SK-N-SH (cell line): ENCODE results near the gene GEMIN7. TPM values are rescaled to one million over a fixed set of nuclear protein-coding genes. Genes with fewer than 3 reads are reported as not detected.

ENCODE experiments used
- CTCF ChIA-PET: fragments of 300-600, 350-600 bp; formaldehyde crosslinking; extraction: SDS; loops from one replicate; lab custom pipeline; 2021; lab: Yijun Ruan, JAX
- POLR2A ChIA-PET: fragments of 350-600 bp; sonication (Branson Sonifier 250); formaldehyde crosslinking; extraction: SDS; loops from one replicate; lab custom pipeline; 2020; ENCODE audit warnings: antibody characterized with exemption, inconsistent platforms; lab: Yijun Ruan, JAX
- DNase-seq: peaks from one replicate; pipeline ENCODE4 v3.0.0; 2012
- H2AFZ ChIP-seq: fragments of 200-600 bp; sonication (generic); 2 replicates; pipeline ENCODE4 v1.8.1; 2016; ENCODE audit warnings: antibody characterized with exemption, mild to moderate bottlenecking, low read depth
- H3F3A ChIP-seq: fragments of 200-600 bp; sonication (generic); replicated peaks from 2 replicates; pipeline ENCODE3; 2016; ENCODE audit warnings: antibody characterized with exemption, mild to moderate bottlenecking; ENCODE audit not compliant: insufficient read depth
- H3K27ac ChIP-seq, 2 experiments: fragments of 200-500 bp in 1 of 2; fragments of 200-600 bp in 1 of 2; sonication (Bioruptor generic) in 1 of 2; sonication (generic), shearing (Covaris generic) in 1 of 2; 2 replicates each; pipeline versions ENCODE4 v1.5.1 to v1.6.1; 2014 to 2016; ENCODE audit warnings: low read depth in 2 of 2, inconsistent platforms in 1 of 2, low read length in 1 of 2, mild to moderate bottlenecking in 1 of 2, mixed read lengths in 1 of 2
- H3K27me3 ChIP-seq: fragments of 200-600 bp; sonication (generic), shearing (Covaris generic); 2 replicates; pipeline ENCODE4 v1.6.1; 2016; ENCODE audit warnings: mixed run types; ENCODE audit not compliant: insufficient read depth
- H3K36me3 ChIP-seq, 2 experiments: fragments of 200-500 bp in 1 of 2; fragments of 200-600 bp in 1 of 2; sonication (Bioruptor generic) in 1 of 2; sonication (generic) in 1 of 2; replicated peaks in 1 of 2; 2 replicates each; pipeline versions ENCODE3 to v1.5.1; 2014 to 2016; ENCODE audit warnings: low read length in 1 of 2, mild to moderate bottlenecking in 1 of 2; ENCODE audit not compliant: insufficient read depth in 2 of 2, control insufficient read depth in 1 of 2
- H3K4me1 ChIP-seq, 2 experiments: fragments of 200-500 bp in 1 of 2; fragments of 200-600 bp in 1 of 2; sonication (Bioruptor generic) in 1 of 2; sonication (generic), shearing (Covaris generic) in 1 of 2; 2 replicates each; pipeline versions ENCODE4 v1.5.1 to v1.6.1; 2014 to 2016; ENCODE audit warnings: low read depth in 1 of 2, low read length in 1 of 2, mixed run types in 1 of 2; ENCODE audit not compliant: insufficient read depth in 2 of 2, control insufficient read depth in 1 of 2
- H3K4me2 ChIP-seq: fragments of 200-600 bp; sonication (generic), shearing (Covaris generic); 2 replicates; pipeline ENCODE4 v1.6.1; 2017; ENCODE audit warnings: mixed run types
- H3K4me3 ChIP-seq, 2 experiments: fragments of 200-500 bp in 1 of 2; fragments of 200-600 bp in 1 of 2; sonication (Bioruptor generic) in 1 of 2; sonication (generic), shearing (Covaris generic) in 1 of 2; 2 replicates each; pipeline versions ENCODE4 v1.5.1 to v1.8.1; 2014 to 2016; ENCODE audit warnings: low read depth in 2 of 2, inconsistent platforms in 1 of 2, low read length in 1 of 2, mild to moderate bottlenecking in 1 of 2, mixed read lengths in 1 of 2, moderate library complexity in 1 of 2
- H3K79me2 ChIP-seq: fragments of 200-600 bp; sonication (generic); 2 replicates; pipeline ENCODE4 v1.8.1; 2017; ENCODE audit warnings: mild to moderate bottlenecking; ENCODE audit not compliant: insufficient read depth
- H3K9ac ChIP-seq: fragments of 200-600 bp; sonication (generic); 2 replicates; pipeline ENCODE4 v1.6.1; 2017; ENCODE audit warnings: mixed run types
- H3K9me2 ChIP-seq: fragments of 200-600 bp; sonication (generic); 2 replicates; pipeline ENCODE4 v1.6.1; 2017; ENCODE audit warnings: mixed run types
- H3K9me3 ChIP-seq: fragments of 200-600 bp; sonication (generic); 2 replicates; pipeline ENCODE4 v1.6.1; 2017; ENCODE audit warnings: mixed run types, mild to moderate bottlenecking, moderate library complexity
- H4K20me1 ChIP-seq: fragments of 200-600 bp; sonication (generic); 2 replicates; pipeline ENCODE4 v1.6.1; 2017; ENCODE audit warnings: mild to moderate bottlenecking, mixed run types; ENCODE audit not compliant: insufficient read depth
- CHD2 ChIP-seq: fragments of 150-350 bp; IDR thresholded peaks from 2 replicates; pipeline ENCODE4 v1.6.1; 2018; ENCODE audit warnings: low read length; ENCODE audit not compliant: partially characterized antibody
- CTCF ChIP-seq: fragments of 200-600 bp; sonication (generic); IDR thresholded peaks from 2 replicates; pipeline ENCODE4 v1.6.1; 2017; ENCODE audit warnings: antibody characterized with exemption, mild to moderate bottlenecking, moderate library complexity
- ELF1 ChIP-seq: IDR thresholded peaks from 2 replicates; pipeline ENCODE4 v1.4.0; 2012
- EP300 ChIP-seq, 2 experiments: IDR thresholded peaks; 2 replicates each; pipeline versions ENCODE4 v1.4.0 to v1.6.1; 2012; ENCODE audit warnings: borderline replicate concordance in 1 of 2, low read depth in 1 of 2, low read length in 1 of 2
- EZH2phosphoT487 ChIP-seq: fragments of 200-600 bp; sonication (generic); IDR thresholded peaks from 2 replicates; pipeline ENCODE4 v1.6.1; 2017; ENCODE audit warnings: low read depth, mixed run types, mild to moderate bottlenecking, antibody characterized with exemption, moderate library complexity, borderline replicate concordance
- FOSL2 ChIP-seq: IDR thresholded peaks from 2 replicates; pipeline ENCODE4 v1.4.0; 2012; ENCODE audit warnings: low read depth, mild to moderate bottlenecking, moderate library complexity, borderline replicate concordance
- FOXJ3 ChIP-seq: sonication (generic); formaldehyde crosslinking; IDR thresholded peaks from 2 replicates; pipeline ENCODE4 v1.5.1; 2020; ENCODE audit warnings: mild to moderate bottlenecking, missing genetic modification reagents
- FOXM1 ChIP-seq: IDR thresholded peaks from 2 replicates; pipeline ENCODE4 v1.4.0; 2012; ENCODE audit warnings: low read depth, mild to moderate bottlenecking
- GABPA ChIP-seq: IDR thresholded peaks from 2 replicates; pipeline ENCODE4 v1.4.0; 2012; ENCODE audit warnings: low read depth, mild to moderate bottlenecking
- GATA2 ChIP-seq: sonication (generic); formaldehyde crosslinking; IDR thresholded peaks from 2 replicates; pipeline ENCODE4 v1.5.0; 2020; ENCODE audit warnings: mild to moderate bottlenecking, missing genetic modification reagents
- JUND ChIP-seq: IDR thresholded peaks from 2 replicates; pipeline ENCODE4 v1.4.0; 2012
- MEF2A ChIP-seq: IDR thresholded peaks from 2 replicates; pipeline ENCODE4 v1.4.0; 2012; ENCODE audit warnings: low read depth, borderline replicate concordance
- MXI1 ChIP-seq: IDR thresholded peaks from 2 replicates; pipeline ENCODE4 v1.6.1; 2012; ENCODE audit warnings: mild to moderate bottlenecking, low read depth, low read length, improper control_type of control experiment
- NFIC ChIP-seq: IDR thresholded peaks from 2 replicates; pipeline ENCODE4 v1.4.0; 2012; ENCODE audit warnings: borderline replicate concordance
- NRF1 ChIP-seq: IDR thresholded peaks from 2 replicates; pipeline ENCODE4 v1.6.1; 2012; ENCODE audit warnings: low read depth, mild to moderate bottlenecking, low read length
- PBX3 ChIP-seq: IDR thresholded peaks from 2 replicates; pipeline ENCODE4; 2012
- POLR2AphosphoS5 ChIP-seq: IDR thresholded peaks from 2 replicates; pipeline ENCODE4 v1.6.1; 2012; ENCODE audit warnings: low read depth, low read length
- RAD21 ChIP-seq: IDR thresholded peaks from 2 replicates; pipeline ENCODE4 v1.6.1; 2012; ENCODE audit warnings: mild to moderate bottlenecking, low read length
- RCOR1 ChIP-seq: fragments of 150-350 bp; IDR thresholded peaks from 2 replicates; pipeline ENCODE4 v1.6.1; 2017; ENCODE audit warnings: antibody characterized with exemption, low read length
- RXRA ChIP-seq: IDR thresholded peaks from 2 replicates; pipeline ENCODE4 v1.4.0; 2012; ENCODE audit warnings: low read depth, mild to moderate bottlenecking, borderline replicate concordance
- SIN3A ChIP-seq: IDR thresholded peaks from 2 replicates; pipeline ENCODE4 v1.6.1; 2012; ENCODE audit warnings: low read depth, mild to moderate bottlenecking, low read length, moderate library complexity, borderline replicate concordance
- SMC3 ChIP-seq: IDR thresholded peaks from 2 replicates; pipeline ENCODE4 v1.6.1; 2012; ENCODE audit warnings: low read depth, low read length, improper control_type of control experiment
- TAF1 ChIP-seq: IDR thresholded peaks from 2 replicates; pipeline ENCODE4 v1.6.1; 2012; ENCODE audit warnings: low read depth, mild to moderate bottlenecking, low read length, moderate library complexity, borderline replicate concordance
- TCF12 ChIP-seq: IDR thresholded peaks from 2 replicates; pipeline ENCODE4 v1.4.0; 2012
- TEAD4 ChIP-seq: IDR thresholded peaks from 2 replicates; pipeline ENCODE4 v1.4.0; 2012; ENCODE audit warnings: mild to moderate bottlenecking, borderline replicate concordance; ENCODE audit not compliant: insufficient read depth
- USF2 ChIP-seq: fragments of 150-350 bp; IDR thresholded peaks from 2 replicates; pipeline ENCODE4 v1.6.1; 2017; ENCODE audit warnings: antibody characterized with exemption, low read length, low read depth, borderline replicate concordance
- YY1 ChIP-seq: IDR thresholded peaks from 2 replicates; pipeline ENCODE4 v1.4.0; 2012; ENCODE audit warnings: low read depth, mild to moderate bottlenecking
- WGBS: methylation state at CpG from one replicate; pipeline ENCODE4 v1.1.6; 2017; ENCODE audit warnings: low lambda C conversion rate; 5-methylcytosine and 5-hydroxymethylcytosine counted together
- polyA plus RNA-seq, 3 experiments: library from polyadenylated mRNA; depleted of rRNA; stranded (reverse); fragments of >200 nt; gene quantifications; 2 replicates each; pipeline ENCODE4 v1.2.3, GENCODE V29; 2012

The GEMIN7 gene, protein sequence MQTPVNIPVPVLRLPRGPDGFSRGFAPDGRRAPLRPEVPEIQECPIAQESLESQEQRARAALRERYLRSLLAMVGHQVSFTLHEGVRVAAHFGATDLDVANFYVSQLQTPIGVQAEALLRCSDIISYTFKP
- 24.2 and 28.7 TPM in 2 replicates for polyA plus RNA-seq (2012; rRNA removed)
- 14.5 and 19.1 TPM in 2 replicates for polyA plus RNA-seq (2012; cell fraction: cytosol; rRNA removed)
- polyA plus RNA-seq (2012; cell fraction: nucleus; rRNA removed): 16.1 and 16.5 TPM in 2 replicates

- H3K4me1 ChIP-seq: peaks cover 0 to 9% of the 10 kb centered on the region in 2 experiments; a peak in 1 of 4 replicates
- ChIA-PET POLR2A (interaction anchor here (0.7 to 2.1 kb wide), 8 partner anchors 9 to 99 kb away, joined by 3 to 19 read pairs (median 3); partner anchors contain the start of genes CLASRP, PPP1R37 and TRAPPC6A), CTCF (interaction anchor here (0.8 to 1.9 kb wide), 9 partner anchors 12 to 259 kb away, joined by 3 to 9 read pairs (median 3); no protein-coding TSS in a partner anchor)
- peak within 1 kb of the TSS; percentile 98 for H3K4me2 ChIP-seq
- peaks cover 48% of the 10 kb centered on the region for H3K79me2 ChIP-seq
- WGBS: 2% methylated on average over 34 of the region's 61 CpGs
- DNase-seq: peak; percentile 96
- peaks cover 8% of the 10 kb centered on the region for H3F3A ChIP-seq
- peak within 1 kb of the TSS; percentile 68 to 71 for H3K27ac ChIP-seq
- no peaks in the 10 kb centered on the region for H3K9me2 ChIP-seq
- H3K9ac ChIP-seq: peak within 1 kb of the TSS; percentile 97
- H3K9me3 ChIP-seq: no peaks in the 10 kb centered on the region
- no peaks in the 10 kb centered on the region for H4K20me1 ChIP-seq
- H3K27me3 ChIP-seq: no peaks in the 10 kb centered on the region
- H2AFZ ChIP-seq: peak within 1 kb of the TSS; percentile 96
- peak within 1 kb of the TSS; percentile 84 to 99 for H3K4me3 ChIP-seq
- peaks cover 0 to 6% of the 10 kb centered on the region in 2 experiments for H3K36me3 ChIP-seq
- TF ChIP-seq MXI1 (peak; percentile 96), FOXJ3 (CRISPR knock-in tag) (no peak), NFIC (no peak; the same call in 1 of the 2 replicates), TAF1 (peak; percentile 97), YY1 (peak; percentile 33; the same call in 1 of the 2 replicates), POLR2AphosphoS5 (peak; percentile 70), FOSL2 (no peak; the same call in 1 of the 2 replicates), TEAD4 (peak; percentile 32; the same call in 1 of the 2 replicates), CHD2 (peak; percentile 66), TCF12 (peak; percentile 46; the same call in 1 of the 2 replicates), NRF1 (no peak), GABPA (peak; percentile 91), SMC3 (no peak), RXRA (no peak), ELF1 (0 out of 2 replicates have a peak, but pooled peaks have one; percentile 14), MEF2A (no peak), RCOR1 (no peak), SIN3A (peak; percentile 84; the same call in 1 of the 2 replicates), RAD21 (no peak), EP300 (IDR thresholded peaks at IDR 0.05; ENCODE audit: borderline replicate concordance in 1 of 2, low read depth in 1 of 2, low read length in 1 of 2) (0 out of 4 replicates have a peak, but pooled peaks of 1 of the 2 experiments have one; percentile 14), PBX3 (0 out of 2 replicates have a peak, but pooled peaks have one; percentile 34), GATA2 (CRISPR knock-in tag) (no peak), CTCF (no peak; the same call in 1 of the 2 replicates), JUND (no peak; the same call in 1 of the 2 replicates), USF2 (no peak), FOXM1 (no peak), EZH2phosphoT487 (no peak)
Measured at GRCh38 chr19:45079063-45079910, at the start of gene GEMIN7. Gene GEMIN7, plus strand, starts transcription at chr19:45079260. Its CDS starts 10,855 bp downstream, at chr19:45090115.
